HG03045 (cell line): ENCODE results near the gene QKI.

Source experiments
- ATAC-seq: cut with Tn5 transposase; IDR thresholded peaks from one replicate; pipeline ENCODE4 v1.9.1; 2021; ENCODE audit warnings: mild to moderate bottlenecking, moderate library complexity; ENCODE audit not compliant: unreplicated experiment

QKI gene

DNA sequence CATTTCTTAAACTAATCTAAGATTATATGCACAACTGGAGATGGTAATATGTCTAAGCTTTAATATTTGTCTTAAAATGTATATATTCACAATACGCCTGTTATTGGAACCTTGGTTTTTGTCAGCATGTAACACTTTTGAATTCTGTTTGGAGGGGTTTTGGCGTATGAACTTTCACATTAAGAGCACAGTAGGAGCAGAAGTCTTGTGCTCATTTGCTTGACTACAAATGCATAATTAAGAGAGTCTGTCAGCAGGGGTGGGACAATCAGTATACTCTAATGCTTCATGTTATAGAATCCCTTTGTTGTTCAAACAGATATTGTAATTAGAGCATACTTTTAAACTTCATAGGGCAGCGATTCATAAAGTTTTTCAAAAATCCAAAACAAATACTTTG is 112.8 kb downstream of the QKI start:
- no peak for ATAC-seq

DNA sequence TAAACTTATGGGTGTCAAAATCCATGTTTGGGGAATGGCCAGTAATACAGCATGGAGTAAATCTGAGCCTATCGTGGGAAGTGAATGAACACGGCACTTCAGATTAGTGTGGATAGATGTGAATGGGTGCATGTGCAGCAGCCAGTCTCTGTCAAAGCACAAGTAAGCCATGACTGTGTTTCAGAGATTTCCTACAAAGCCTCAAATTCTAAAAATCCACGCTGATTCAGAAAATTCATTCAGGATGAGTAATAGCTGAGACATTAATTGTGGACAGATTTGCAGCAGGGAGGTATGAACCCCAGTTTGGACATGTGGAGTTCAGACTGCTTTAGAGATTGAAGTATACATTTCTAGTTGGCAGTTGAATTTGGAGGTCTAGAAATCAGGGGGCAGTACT is 115.1 kb downstream of the QKI start:
- ATAC-seq = no peak

DNA sequence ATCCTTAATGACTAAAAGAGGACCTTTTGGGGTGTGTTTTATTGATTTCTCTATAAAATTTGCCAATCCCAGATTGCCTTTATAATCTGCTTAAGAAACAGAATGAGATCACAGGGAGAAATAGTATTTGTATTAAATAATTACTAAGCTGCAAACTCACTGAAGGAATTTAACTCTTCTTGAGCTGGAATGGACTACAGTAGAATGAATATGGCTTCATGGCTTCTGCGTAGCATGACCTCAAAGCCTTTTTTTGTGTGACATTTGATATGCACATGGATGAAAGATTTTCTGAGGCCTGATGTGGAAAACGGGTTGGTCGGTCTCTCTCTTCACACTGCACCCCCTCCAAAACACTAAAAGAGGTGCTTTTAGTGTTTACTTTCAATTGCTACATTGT is 115.9 kb downstream of the QKI start:
- ATAC-seq = no peak

DNA sequence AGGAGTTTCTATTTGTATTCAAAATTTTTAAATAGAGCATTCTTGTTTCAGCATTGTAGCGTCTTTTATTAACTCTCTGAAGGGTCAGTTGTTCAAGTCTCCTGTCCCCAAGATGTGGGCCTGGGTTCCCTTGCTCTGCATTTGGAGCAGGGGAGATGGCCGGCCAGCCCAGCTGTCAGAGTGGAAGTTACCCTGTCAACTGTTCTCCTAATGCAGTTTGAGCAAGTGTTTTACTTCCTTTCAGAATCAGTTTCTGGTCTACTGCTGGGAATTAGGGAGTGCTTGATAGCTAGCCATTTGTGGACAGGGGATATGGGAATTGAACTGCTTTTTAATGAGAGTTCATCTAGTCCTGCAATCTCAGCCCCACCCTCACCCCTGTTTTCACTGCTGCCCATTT is 116.6 kb downstream of the QKI start:
- no peak for ATAC-seq

DNA sequence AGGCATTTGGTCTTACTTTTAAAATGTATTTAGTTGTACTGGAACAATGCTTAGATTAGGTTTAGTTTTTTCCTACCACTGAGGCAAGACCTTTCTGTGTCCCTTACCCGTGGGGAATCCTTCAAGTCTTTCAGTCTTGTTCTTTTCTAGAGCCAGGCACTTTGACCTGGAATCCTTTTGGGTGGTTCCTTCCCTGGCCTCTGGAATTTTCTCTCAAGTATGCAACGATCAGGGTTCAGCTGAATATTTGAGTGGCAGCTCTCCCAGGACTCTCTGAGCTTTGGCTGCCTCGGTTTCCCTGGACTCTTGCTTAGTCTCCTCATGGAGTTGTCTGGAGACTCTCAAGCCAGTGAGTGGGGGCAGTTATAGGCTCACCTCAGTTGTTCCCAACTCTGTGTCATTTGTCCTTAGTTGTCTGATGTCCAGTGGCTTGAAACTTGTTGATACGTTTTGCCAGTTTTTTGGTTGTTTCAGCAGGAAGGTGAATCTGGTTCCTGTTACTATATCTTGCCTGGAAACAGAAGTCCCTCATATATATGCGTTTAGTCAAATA is 118.1 kb downstream of the QKI start:
- no peak for ATAC-seq

DNA sequence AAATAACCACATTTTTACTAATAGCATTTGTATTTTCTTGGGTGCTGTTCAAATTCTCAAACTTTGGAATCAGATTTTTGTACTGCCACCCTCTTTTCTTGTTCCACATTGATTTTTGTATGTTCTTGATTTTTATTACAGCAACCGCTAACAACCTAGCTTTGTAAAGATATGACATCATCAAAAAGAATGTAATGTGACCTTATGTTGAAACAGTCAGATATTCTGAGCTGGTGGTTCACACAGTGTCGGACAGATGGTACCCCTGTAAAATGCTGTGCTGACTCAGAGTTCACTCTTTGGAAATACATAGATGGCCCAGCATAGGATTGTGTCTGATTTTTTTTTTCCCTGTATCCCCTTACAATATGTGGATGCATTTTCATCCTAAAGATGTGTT is 118.9 kb downstream of the QKI start:
- no peak for ATAC-seq

DNA sequence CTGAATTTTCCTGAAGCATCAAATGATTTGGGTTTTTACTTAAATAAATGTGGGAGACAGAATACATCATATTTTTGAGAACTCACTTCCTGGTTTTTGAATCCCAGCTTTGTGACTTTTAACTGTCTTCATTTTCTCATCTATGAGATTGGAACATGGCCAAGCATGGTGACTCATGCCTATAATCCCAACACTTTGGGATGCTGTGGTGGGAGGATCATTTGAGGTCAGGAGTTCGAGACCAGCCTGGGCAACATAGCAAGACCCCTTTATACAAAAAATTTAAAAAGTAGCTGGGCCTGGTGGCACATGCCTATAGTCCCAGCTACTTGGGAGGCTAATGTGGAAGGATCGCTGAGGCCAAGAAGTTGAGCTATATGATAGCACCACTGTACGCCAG is 122.3 kb downstream of the QKI start:
- ATAC-seq = no peak

DNA sequence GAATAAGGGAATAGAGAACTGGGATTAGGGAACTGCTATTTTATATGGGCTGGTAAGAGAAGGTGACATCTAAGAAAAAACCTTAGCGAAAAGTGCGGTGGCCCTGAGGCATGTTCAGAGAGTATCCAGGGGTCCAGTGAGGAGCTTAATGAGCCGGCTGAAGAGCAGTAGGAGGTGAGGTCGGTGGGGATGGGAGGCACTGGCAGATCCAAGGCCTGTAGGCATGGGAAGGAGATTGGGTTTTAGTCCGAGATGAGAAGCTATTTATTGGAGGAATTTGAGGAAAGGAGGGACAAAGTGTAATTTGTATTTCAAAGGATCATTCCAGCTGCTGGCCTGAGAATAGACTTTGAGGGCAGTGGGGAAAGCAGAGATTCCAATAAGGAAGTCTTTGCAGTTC is 123.8 kb downstream of the QKI start:
- no peak for ATAC-seq

DNA sequence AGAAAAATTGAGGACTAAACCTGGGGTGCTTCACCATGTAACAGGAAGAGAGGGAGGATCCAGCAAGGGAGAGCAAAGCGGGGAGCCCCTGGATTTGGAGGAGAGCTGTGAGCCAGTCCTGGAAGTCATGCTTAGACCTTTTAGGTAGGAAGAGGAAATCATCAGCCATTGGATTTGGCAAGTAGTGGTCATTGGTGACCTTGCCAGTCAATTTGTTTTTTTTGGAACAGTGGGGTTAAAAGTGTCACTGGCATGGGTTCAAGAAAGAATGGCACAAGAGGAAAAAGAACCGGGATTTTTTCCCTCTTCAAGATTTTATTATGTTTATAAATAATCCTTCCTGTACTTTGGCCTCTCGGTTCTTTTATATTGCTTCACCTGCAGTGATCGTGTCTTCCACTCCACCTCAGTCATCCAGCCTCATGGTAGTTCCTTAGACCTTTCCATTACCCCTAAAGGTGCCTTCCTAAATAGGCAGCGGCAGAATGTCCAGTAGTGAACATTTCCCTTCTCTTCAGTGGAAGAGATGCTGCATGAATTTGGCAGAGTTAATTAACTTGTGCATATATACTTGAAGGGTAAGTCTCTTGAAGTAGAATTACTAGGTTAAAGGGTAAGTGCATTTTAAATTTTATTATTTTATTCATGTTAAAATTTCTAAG is 124.7 kb downstream of the QKI start:
- ATAC-seq = no peak

DNA sequence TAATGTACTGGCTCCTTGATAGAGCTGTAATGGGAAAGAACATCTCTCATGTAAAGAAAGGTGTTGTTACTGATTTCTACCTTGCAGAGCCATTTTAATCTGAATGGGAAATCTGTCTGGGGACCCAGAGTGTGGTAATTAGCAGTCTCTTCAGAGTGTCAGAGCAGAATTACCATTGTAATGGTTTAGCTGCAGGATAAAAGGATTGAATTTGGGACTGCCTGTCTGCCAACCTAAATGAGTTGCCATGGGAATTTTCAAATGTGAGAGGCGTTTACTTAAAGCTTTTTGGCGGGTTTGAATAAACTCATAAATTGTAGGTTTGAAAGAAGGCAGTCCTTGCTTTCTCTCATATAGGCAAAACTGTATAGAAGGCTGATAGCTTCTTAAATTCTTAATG is 128.8 kb downstream of the QKI start:
- no peak for ATAC-seq

DNA sequence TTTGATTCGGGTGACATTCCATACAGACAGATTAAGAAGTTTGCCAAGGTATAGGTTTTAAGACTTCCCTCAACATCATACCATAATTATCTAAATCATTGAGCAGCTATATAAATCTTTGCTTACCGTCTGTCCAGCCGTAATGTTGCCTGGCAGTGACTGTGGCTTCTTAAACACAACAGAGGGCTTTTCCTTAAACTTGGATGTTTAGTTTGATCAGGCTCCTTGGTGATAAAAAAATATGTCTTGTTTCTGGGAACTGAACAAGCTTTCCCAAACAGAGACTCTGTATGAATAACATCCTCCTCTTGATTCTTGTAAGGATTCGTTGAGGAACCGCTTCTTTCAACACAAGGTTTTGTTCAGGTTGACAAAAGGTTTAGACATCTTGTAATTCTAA is 130.9 kb downstream of the QKI start:
- no peak for ATAC-seq

DNA sequence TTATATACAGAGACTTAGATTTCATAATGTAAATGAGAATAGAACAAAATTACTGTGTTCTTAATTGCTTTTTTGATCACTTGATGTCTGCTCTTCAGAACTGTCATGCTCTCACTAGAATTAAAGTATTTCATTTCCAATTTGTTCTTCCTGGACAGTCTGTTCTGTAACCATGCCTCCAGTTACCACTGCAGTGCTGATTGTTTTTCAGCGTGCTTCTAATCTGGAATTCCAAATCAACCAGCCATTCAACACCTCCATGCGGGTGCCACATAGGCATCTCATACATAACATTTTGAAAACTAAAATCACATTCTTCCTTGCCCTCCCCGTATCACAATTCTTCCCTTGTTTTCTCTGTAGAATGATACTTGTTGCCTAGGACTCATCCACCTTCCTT is 132.8 kb downstream of the QKI start:
- no peak for ATAC-seq

DNA sequence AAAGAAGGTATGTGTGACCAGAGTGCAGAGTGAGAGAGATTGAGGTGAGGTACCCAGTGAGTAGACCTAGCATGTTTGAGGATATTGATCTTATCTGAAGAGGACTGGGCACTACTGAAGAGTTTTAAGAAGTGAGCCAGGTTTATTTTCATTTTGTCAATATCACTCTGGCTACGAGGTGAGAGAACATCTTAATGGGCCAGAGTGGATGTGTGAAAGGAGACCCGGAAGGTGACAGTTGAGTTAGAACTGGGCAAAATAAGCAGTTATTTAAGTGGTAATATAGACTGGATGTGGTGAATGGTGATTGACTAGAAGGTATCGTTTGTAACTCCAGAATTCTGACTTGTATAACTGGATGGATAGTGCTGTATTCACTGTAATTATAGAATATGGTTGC is 134.1 kb downstream of the QKI start:
- ATAC-seq = no peak

DNA sequence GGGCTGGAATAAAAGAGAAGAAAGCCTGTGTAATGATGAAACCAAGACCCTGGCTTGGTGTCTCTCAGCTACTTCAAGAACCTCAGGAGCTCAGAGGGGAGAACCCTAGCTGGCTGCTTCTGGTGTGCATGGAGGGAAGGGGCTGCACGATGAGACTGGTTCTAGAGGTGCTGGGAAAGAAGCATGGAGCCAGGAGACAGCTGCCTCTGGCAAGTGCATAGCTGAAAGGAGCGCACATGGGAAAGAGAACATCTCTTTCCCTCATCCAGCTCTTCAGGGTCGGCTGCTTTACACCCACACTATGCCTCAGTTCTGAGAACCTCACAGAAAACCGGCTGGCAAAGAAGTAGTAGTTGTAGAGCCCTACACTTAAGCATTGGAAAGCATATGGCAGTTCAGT is 139.5 kb downstream of the QKI start:
- ATAC-seq = no peak

DNA sequence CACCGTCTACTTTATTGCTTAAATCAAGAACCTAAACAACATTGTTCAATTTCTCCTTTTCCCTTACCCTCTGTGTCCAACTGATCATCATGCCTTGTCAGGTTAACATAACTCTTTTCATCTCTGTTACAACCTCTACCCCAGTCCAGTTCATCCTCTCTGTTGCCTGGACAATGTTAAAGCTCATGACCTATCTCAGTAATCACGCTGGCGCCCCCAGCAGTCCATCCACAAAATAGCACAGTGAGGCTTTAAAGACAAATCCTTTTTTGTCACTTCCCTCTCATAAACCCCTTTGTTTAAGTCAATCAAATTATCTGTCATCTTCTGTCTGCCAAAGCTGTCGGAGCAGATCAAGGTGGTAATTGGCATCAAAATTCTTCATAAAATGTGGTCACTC is 140.1 kb downstream of the QKI start:
- ATAC-seq = no peak

DNA sequence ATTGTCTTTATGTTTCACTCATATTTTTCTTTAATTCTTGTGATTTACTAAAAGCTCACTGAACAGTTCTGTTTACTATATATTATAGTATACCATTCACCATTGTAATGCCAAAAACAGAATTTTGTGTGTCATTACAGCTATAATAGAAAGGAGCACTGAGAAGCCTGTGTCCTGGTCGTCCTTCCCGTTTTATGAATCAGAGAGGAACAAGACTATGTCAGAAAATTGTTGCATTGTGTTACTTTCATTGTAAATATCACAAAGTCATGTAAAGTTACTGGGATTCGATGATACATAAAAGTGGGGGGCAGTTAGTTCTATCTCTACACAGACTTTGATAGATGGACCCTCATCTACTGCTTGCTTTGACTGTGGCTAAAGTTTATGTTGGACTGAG is 145.1 kb downstream of the QKI start:
- no peak for ATAC-seq

DNA sequence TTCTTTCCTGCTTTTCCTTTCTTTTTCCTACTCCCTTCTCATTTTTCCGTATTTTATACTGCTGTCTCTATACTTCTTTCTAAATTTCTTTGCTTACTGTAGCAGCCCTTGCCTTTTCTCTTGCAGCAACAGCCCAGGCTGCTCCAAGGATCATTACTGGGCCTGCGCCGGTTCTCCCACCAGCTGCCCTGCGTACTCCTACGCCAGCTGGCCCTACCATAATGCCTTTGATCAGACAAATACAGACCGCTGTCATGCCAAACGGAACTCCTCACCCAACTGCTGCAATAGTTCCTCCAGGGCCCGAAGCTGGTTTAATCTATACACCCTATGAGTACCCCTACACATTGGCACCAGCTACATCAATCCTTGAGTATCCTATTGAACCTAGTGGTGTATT is 148.8 kb downstream of the QKI start:
- ATAC-seq = no peak

DNA sequence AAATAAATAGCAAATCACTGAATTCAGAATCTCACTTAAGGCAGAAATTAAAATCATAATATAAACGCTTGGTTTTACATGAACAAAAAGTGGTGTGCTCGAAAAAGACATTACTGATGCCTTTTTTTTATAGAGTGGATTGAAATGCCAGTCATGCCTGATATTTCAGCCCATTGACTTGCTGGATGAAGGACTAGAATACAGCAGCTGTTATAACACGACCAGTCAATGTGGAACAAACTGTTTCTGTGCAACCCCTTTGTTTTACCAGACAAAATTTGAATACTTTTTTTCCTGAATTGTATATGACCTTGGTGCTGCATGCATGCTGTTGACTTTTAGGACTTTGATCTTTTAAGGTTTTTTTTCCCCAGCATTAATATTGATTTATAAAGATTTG is 150.0 kb downstream of the QKI start:
- no peak for ATAC-seq

DNA sequence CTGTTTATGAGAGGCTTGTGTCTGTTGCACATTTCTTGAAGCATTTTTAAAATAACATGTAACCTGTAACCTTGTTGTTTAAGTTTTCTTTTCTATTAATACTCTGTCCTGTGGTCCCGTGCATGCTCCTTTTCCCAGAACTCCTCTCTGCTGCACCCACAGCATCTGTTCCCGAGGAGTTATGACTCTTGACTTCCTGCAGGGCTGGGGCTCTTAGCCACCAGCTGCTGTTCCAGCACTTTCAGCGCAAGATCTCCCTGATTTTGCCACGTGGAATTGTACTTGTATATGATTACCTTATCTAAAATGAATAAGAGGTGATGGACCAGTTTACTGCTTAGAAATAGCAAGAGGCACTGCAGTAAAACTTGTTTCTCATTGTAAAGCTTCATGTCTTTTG is 150.6 kb downstream of the QKI start:
- no peak for ATAC-seq

DNA sequence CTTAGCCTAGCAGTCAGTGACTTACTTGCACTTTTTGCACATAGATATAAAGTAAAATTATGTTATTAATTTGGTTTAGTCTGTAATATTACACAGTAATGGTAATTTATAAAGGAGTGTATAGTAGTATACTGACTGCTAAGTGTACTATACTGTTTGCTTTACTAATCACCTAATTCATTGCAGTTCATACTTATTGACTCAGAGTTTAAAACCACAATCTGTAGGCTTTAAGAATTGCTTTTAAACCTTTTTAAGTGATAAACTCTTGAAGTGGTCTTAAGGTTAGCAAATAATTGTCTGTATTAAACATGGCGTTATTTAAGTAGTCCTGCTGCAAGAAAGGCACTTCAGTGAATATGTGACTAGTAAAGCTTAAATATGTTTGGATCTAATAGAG is 151.5 kb downstream of the QKI start:
- ATAC-seq = no peak

DNA sequence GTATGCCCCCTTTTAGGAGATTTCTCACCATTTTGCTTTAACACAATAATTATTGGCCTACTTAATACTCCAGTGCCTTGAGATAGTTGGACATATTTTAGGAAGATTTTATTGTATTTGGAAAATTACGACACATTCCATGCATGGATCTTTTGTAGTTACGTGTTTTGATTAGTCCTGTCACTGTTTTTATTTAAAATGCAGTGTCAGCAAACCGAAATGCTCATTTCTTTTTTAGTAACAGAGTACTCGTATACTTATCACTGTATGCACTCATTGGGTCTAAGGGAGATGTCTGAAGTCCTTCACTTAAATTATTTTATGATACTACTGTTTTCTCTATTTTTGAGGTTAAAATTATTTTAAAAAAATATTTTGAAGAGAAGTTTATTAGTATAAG is 153.8 kb downstream of the QKI start:
- ATAC-seq = no peak

DNA sequence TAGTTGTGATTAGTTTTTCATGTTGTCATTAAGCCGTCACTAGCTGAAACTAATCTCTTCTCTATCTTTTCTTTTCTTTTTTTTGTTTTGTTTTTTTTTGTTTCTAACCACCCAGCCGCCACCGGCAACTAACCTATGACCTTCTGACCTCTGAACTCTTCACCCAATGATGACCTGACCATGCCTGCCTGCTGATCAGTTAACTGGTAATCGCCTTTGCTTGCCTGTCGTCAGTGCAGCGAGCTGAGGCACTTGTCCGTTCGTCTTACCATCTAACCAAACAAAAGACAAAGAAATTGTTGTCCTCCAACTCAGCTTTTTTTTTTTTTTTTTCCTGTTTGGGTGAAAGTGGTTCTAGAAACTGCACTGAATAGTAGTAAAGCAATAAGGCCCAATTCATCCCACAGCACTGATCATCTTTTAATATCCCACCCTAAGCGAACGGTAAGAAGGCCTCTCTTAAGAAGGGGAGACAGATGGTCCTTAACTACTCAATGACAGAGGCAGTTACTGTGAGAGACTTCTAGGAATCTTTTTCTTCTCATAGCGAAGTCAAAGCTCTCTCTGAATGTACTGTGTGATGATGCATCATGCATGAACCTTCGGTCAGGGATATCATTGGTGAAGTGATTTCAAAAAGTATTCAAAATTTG is 156.2 kb downstream of the QKI start:
- ATAC-seq = no peak

DNA sequence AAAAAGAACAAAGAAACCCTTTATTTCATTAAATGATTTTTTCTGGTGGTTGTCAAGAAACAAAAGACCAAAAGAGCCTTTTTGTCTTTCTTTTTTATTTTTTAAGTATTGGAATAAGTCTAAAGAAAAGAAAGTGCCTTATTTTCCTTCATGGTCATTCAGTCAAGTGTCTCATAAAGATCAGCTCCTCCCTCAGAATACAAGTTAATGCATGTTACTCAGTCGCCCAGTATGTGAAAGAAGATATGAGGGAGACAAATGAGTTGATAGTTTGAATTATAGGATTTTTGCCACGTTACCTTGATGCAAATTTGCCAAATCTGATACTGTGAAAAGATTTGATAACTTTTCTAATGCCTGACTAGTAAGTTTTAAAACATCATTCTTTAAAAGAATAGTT is 157.2 kb downstream of the QKI start:
- ATAC-seq = no peak
